ENCODE results near the gene ANKFN1. TPM values are rescaled to one million over a fixed set of nuclear protein-coding genes. Genes with fewer than 3 reads are reported as not detected.
"Not testable (repeated sequence)": the region's sequence is repeated elsewhere in the genome, so short reads cannot be mapped to it uniquely, and the experiment has no call there.

ANKFN1 gene
- total RNA-seq, 1 donor from 2014 or later: not detected

GRCh38 chr17:56407086-56407485 lies 253.8 kb downstream of the ANKFN1 start:
- Histone ChIP-seq H4K20me1 (ENCODE audit: low read depth) (no peaks in the 10 kb centered on the region), H2AFZ (replicated peaks) (no peak overlapping the region), H3K9me3 (ENCODE audit: low read depth) (peaks cover 8% of the 10 kb centered on the region), H3K79me2 (ENCODE audit: low read depth) (no peaks in the 10 kb centered on the region), H3K27ac (no peak overlapping the region), H3K4me3 (no peak overlapping the region), H3F3A (ENCODE audit: low read depth) (no peaks in the 10 kb centered on the region), H3K9ac (no peak overlapping the region), H3K4me2 (no peak overlapping the region), H3K27me3 (no peaks in the 10 kb centered on the region), H3K4me1 (no peaks in the 10 kb centered on the region), H3K36me3 (no peaks in the 10 kb centered on the region)
- Mint-ChIP-seq H3K4me1 (no peaks in the 10 kb centered on the region), H3K36me3 (no peaks in the 10 kb centered on the region), H3K27ac (no peak overlapping the region), H3K9me3 (peaks cover 5% of the 10 kb centered on the region), H3K4me3 (no peak overlapping the region), H3K27me3 (ENCODE audit: insufficient read depth, low read depth) (no peaks in the 10 kb centered on the region)
- TF ChIP-seq EZH2 (IDR thresholded peaks at IDR 0.05) (no peak), CTCF (IDR thresholded peaks at IDR 0.05) (no peak), EZH2phosphoT487 (IDR thresholded peaks at IDR 0.05) (no peak)
- DNase-seq (ENCODE audit: low spot score): no peak

DNA sequence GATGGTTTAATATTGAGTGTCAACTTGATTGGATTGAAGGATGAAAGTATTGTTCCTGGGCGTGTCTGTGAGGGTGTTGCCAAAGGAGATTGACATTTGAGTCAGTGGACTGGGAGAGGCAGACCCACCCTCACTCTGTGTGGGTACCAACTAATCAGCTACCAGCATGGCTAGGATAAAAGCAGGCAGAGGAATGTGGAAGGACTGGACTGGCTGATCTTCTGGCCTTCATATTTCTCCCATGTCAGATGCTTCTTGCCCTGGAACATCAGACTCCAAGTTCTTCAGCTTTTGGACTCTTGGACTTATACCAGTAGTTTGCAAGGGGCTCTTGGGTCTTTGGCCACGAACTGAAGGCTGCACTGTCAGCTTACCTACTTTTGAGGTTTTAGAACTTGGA lies 259.1 kb downstream of the ANKFN1 start:
- H3K4me1 ChIP-seq; H3K27ac Mint-ChIP-seq; H3K36me3 ChIP-seq; H3K27me3 ChIP-seq; H3K4me3 ChIP-seq; H3K9me3 ChIP-seq (ENCODE audit: low read depth); H3F3A ChIP-seq (ENCODE audit: low read depth); H3K79me2 ChIP-seq (ENCODE audit: low read depth); H3K36me3 Mint-ChIP-seq; H3K27ac ChIP-seq; DNase-seq (ENCODE audit: low spot score); H3K4me3 Mint-ChIP-seq; H2AFZ ChIP-seq (replicated peaks); H4K20me1 ChIP-seq (ENCODE audit: low read depth); H3K4me2 ChIP-seq; H3K4me1 Mint-ChIP-seq; H3K27me3 Mint-ChIP-seq (ENCODE audit: insufficient read depth, low read depth); H3K9ac ChIP-seq: not testable (repeated sequence)
- peaks cover 22% of the 10 kb centered on the region for H3K9me3 Mint-ChIP-seq

- Histone ChIP-seq H3K9ac (no peak overlapping the region), H3K79me2 (ENCODE audit: low read depth) (no peaks in the 10 kb centered on the region), H3K36me3 (no peaks in the 10 kb centered on the region), H3K9me3 (ENCODE audit: low read depth) (no peaks in the 10 kb centered on the region), H3K4me3 (no peak overlapping the region), H3F3A (ENCODE audit: low read depth) (no peaks in the 10 kb centered on the region), H2AFZ (replicated peaks) (no peak overlapping the region), H3K27me3 (no peaks in the 10 kb centered on the region), H3K27ac (no peak overlapping the region), H3K4me1 (no peaks in the 10 kb centered on the region), H4K20me1 (ENCODE audit: low read depth) (no peaks in the 10 kb centered on the region), H3K4me2 (no peak overlapping the region)
- H3K27ac Mint-ChIP-seq: no peak overlapping the region
- H3K9me3 Mint-ChIP-seq: peaks cover 16% of the 10 kb centered on the region
- H3K4me3 Mint-ChIP-seq: no peak overlapping the region
- H3K36me3 Mint-ChIP-seq: no peaks in the 10 kb centered on the region
- no peak for TF ChIP-seq EZH2phosphoT487 (IDR thresholded peaks at IDR 0.05)
- no peak for TF ChIP-seq EZH2 (IDR thresholded peaks at IDR 0.05)
- H3K27me3 Mint-ChIP-seq (ENCODE audit: insufficient read depth, low read depth): no peaks in the 10 kb centered on the region
- H3K4me1 Mint-ChIP-seq: no peaks in the 10 kb centered on the region
- DNase-seq (ENCODE audit: low spot score): no peak
Observed at GRCh38 chr17:56416682-56417351, 263.5 kb downstream of the ANKFN1 start.

DNA sequence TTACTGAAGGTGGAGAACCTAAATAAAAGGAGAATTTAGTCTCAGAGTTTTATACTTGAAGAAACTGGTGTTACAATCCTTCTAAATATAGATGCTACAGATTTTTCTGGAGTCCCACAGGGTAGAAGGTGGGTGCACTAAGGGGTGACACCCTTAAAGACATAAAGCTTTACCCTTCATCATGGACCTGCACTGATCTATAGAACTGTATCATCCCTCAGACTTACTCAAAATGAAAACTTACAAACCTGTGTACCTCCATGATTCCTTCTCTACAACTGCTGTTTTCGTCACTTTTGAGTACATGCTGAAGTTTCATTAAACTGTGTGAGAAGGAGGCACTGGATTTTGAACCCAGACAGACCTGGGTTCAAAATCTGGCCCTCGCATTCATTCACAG lies 270.7 kb downstream of the ANKFN1 start:
- no peaks in the 10 kb centered on the region for H3K27me3 Mint-ChIP-seq (ENCODE audit: insufficient read depth, low read depth)
- H3K27me3 ChIP-seq: no peaks in the 10 kb centered on the region
- no peak overlapping the region for H3K9ac ChIP-seq
- H3K4me1 Mint-ChIP-seq: no peaks in the 10 kb centered on the region
- H3K79me2 ChIP-seq (ENCODE audit: low read depth): no peaks in the 10 kb centered on the region
- no peaks in the 10 kb centered on the region for H3K36me3 ChIP-seq
- H3K27ac Mint-ChIP-seq: no peak overlapping the region
- H2AFZ ChIP-seq (replicated peaks): no peak overlapping the region
- no peak for TF ChIP-seq EZH2 (IDR thresholded peaks at IDR 0.05)
- TF ChIP-seq CTCF (IDR thresholded peaks at IDR 0.05): no peak
- no peak for TF ChIP-seq EZH2phosphoT487 (IDR thresholded peaks at IDR 0.05)
- no peak overlapping the region for H3K4me3 Mint-ChIP-seq
- no peaks in the 10 kb centered on the region for H3K4me1 ChIP-seq
- no peaks in the 10 kb centered on the region for H3K9me3 ChIP-seq (ENCODE audit: low read depth)
- H3K4me2 ChIP-seq: no peak overlapping the region
- DNase-seq (ENCODE audit: low spot score): no peak
- no peaks in the 10 kb centered on the region for H3K36me3 Mint-ChIP-seq
- no peaks in the 10 kb centered on the region for H3F3A ChIP-seq (ENCODE audit: low read depth)
- H3K4me3 ChIP-seq: no peak overlapping the region
- no peaks in the 10 kb centered on the region for H4K20me1 ChIP-seq (ENCODE audit: low read depth)
- H3K27ac ChIP-seq: no peak overlapping the region
- no peaks in the 10 kb centered on the region for H3K9me3 Mint-ChIP-seq
